K562 (cell line): Measurements from ENCODE around the gene HAND2. TPM values are rescaled to one million over a fixed set of nuclear protein-coding genes. Genes with fewer than 3 reads are reported as not detected.
A peak's percentile ranks its signal among the peaks of the same experiment; 100 is the strongest.

ENCODE experiments used
- ATAC-seq: fragments of 200-7000 bp; cut with Tn5 transposase; 3 replicates; pipeline ENCODE4 v1.9.1; 2020; ENCODE audit warnings: moderate library complexity
- BruUV-seq: library from RNA; stranded (reverse); fragments of 400-500 nt; replicated peaks from 2 replicates; lab custom pipeline; 2021; lab: Mats Ljungman, UMichigan
- CTCF ChIA-PET: fragments of 300-600 bp; formaldehyde crosslinking; extraction: SDS; loops from one replicate; lab custom pipeline; 2021; ENCODE audit warnings: low intra/inter-chr PET ratio; lab: Yijun Ruan, JAX
- POLR2A ChIA-PET: fragments of 300-600, 350-650 bp; sonication (Branson Sonifier 250); formaldehyde crosslinking; extraction: SDS; loops from one replicate; lab custom pipeline; 2021; ENCODE audit warnings: antibody characterized with exemption, inconsistent platforms; lab: Yijun Ruan, JAX
- DNase-seq, 4 experiments: peaks; one replicate each; pipeline versions ENCODE4 v3.0.0 to v3.0.0-alpha.2; 2011 to 2018; ENCODE audit warnings: low spot score in 3 of 4, mixed read lengths in 3 of 4; ENCODE audit errors: extremely low read depth in 1 of 4
- FAIRE-seq: peaks from 2 replicates; lab custom pipeline; 2011; peaks lifted over from hg19 to GRCh38; lab: Jason Lieb, UNC
- H2AFZ ChIP-seq: 2 replicates; pipeline ENCODE4 v1.6.0; 2011; ENCODE audit warnings: low read depth, low read length, control low read depth, inconsistent platforms
- H3K27ac ChIP-seq: fragments of 200-600 bp; 3 replicates; pipeline ENCODE4 v1.8.0; 2011; ENCODE audit warnings: low read depth, mild to moderate bottlenecking, control low read depth, inconsistent platforms, low read length, moderate library complexity, mixed read lengths; ENCODE audit errors: extremely low read depth
- H3K27me3 ChIP-seq, 2 experiments: fragments of 300-600 bp in 1 of 2; 2 replicates in 1 of 2; 3 replicates in 1 of 2; pipeline versions ENCODE4 v1.6.0 to v1.8.0; 2011; ENCODE audit warnings: inconsistent platforms in 2 of 2, low read length in 2 of 2, mild to moderate bottlenecking in 1 of 2, mixed read lengths in 1 of 2, moderate library complexity in 1 of 2; ENCODE audit not compliant: control insufficient read depth in 2 of 2, insufficient read depth in 2 of 2
- H3K36me3 ChIP-seq: fragments of 300-600 bp; 3 replicates; pipeline ENCODE4 v1.8.0; 2011; ENCODE audit warnings: mild to moderate bottlenecking, low read length, inconsistent platforms; ENCODE audit not compliant: control insufficient read depth, insufficient read depth
- H3K4me1 ChIP-seq, 2 experiments: fragments of 200-600 bp in 1 of 2; replicated peaks in 1 of 2; 2 replicates in 1 of 2; 3 replicates in 1 of 2; pipeline versions ENCODE4 v1.5.1 to v1.8.0; 2011; ENCODE audit warnings: inconsistent platforms in 2 of 2, low read length in 2 of 2, mild to moderate bottlenecking in 1 of 2, mixed read lengths in 1 of 2, moderate library complexity in 1 of 2; ENCODE audit not compliant: control insufficient read depth in 2 of 2, insufficient read depth in 2 of 2
- H3K4me2 ChIP-seq: 2 replicates; pipeline ENCODE4 v1.6.1; 2011; ENCODE audit warnings: low read length, control low read depth, inconsistent platforms, mixed read lengths; ENCODE audit not compliant: insufficient read depth
- H3K4me3 ChIP-seq: fragments of 200-600 bp; sonication (generic), shearing (Covaris generic); 2 replicates; pipeline ENCODE4 v1.5.1; 2016; ENCODE audit warnings: control low read depth, inconsistent platforms
- H3K79me2 ChIP-seq: fragments of 200-600 bp; 3 replicates; pipeline ENCODE4 v1.8.0; 2011; ENCODE audit warnings: low read length, inconsistent platforms; ENCODE audit not compliant: control insufficient read depth, insufficient read depth
- H3K9ac ChIP-seq, 2 experiments: 2 replicates each; pipeline versions ENCODE4 v1.6.0 to v1.6.1; 2011; ENCODE audit warnings: low read depth in 2 of 2, low read length in 2 of 2, control low read depth in 1 of 2, inconsistent platforms in 1 of 2, mild to moderate bottlenecking in 1 of 2, mixed read lengths in 1 of 2; ENCODE audit not compliant: insufficient read depth in 1 of 2
- H3K9me1 ChIP-seq: one replicate; pipeline ENCODE4 v1.6.0; 2011; ENCODE audit warnings: inconsistent platforms, mild to moderate bottlenecking, low read length, moderate library complexity; ENCODE audit not compliant: control insufficient read depth, insufficient read depth
- H3K9me3 ChIP-seq: replicated peaks from 2 replicates; pipeline ENCODE4 v1.5.1; 2011; ENCODE audit warnings: low read depth, low read length, inconsistent platforms; ENCODE audit not compliant: control insufficient read depth, insufficient read depth
- H4K20me1 ChIP-seq: replicated peaks from 2 replicates; pipeline ENCODE4 v1.6.1; 2011; ENCODE audit warnings: low read length, inconsistent platforms, mixed read lengths; ENCODE audit not compliant: control insufficient read depth, insufficient read depth
- C11orf30 ChIP-seq: fragments of 450-650 bp; IDR thresholded peaks from 2 replicates; pipeline ENCODE4 v1.6.1; 2016; ENCODE audit warnings: low read depth, mild to moderate bottlenecking
- KDM1A ChIP-seq, 2 experiments: fragments of 450-650 bp; IDR thresholded peaks; 2 replicates each; pipeline ENCODE4 v1.6.1; 2016; ENCODE audit warnings: mild to moderate bottlenecking in 2 of 2
- LCOR ChIP-seq: sonication (generic); formaldehyde crosslinking; IDR thresholded peaks from 2 replicates; pipeline ENCODE4 v1.8.0; 2022; ENCODE audit warnings: mild to moderate bottlenecking, missing genetic modification reagents
- LEF1 ChIP-seq: fragments of 450-650 bp; IDR thresholded peaks from 2 replicates; pipeline ENCODE4 v1.6.1; 2016; ENCODE audit warnings: mild to moderate bottlenecking
- MEF2A ChIP-seq: IDR thresholded peaks from 2 replicates; pipeline ENCODE4 v1.6.1; 2011; ENCODE audit warnings: low read depth, mild to moderate bottlenecking, low read length, moderate library complexity; ENCODE audit not compliant: control insufficient read depth
- NFATC3 ChIP-seq: fragments of 450-650 bp; IDR thresholded peaks from 2 replicates; pipeline ENCODE4 v1.6.1; 2017; ENCODE audit warnings: mild to moderate bottlenecking
- STAT5A ChIP-seq: IDR thresholded peaks from 2 replicates; pipeline ENCODE4 v1.6.1; 2012; ENCODE audit warnings: low read length, inconsistent platforms, borderline replicate concordance
- ZNF197 ChIP-seq: fragments of 200-800 bp; sonication (Bioruptor generic); IDR thresholded peaks from 2 replicates; pipeline ENCODE4 v1.6.1; 2016; ENCODE audit warnings: low read depth, missing genetic modification characterization, missing compliant biosample characterization
- ZNF324 ChIP-seq: fragments of 250-450 bp; sonication (Bioruptor Pico); IDR thresholded peaks from 2 replicates; pipeline ENCODE4 v1.4.0; 2020; ENCODE audit warnings: mild to moderate bottlenecking
- ZNF408 ChIP-seq: fragments of 250-450 bp; sonication (Bioruptor Pico); IDR thresholded peaks from 2 replicates; pipeline ENCODE4 v1.4.0; 2020; ENCODE audit warnings: low read depth, mild to moderate bottlenecking, moderate library complexity
- ZNF778 ChIP-seq: fragments of 450-650 bp; formaldehyde crosslinking; IDR thresholded peaks from 2 replicates; pipeline ENCODE4 v1.4.0; 2020; ENCODE audit warnings: mild to moderate bottlenecking, moderate library complexity
- WGBS: fragments of 100-300 bp; shearing (Covaris generic); methylation state at CpG from one replicate; pipeline ENCODE4 v1.1.6; 2016; ENCODE audit warnings: low coverage, mixed read lengths; ENCODE audit not compliant: insufficient coverage; ENCODE audit errors: missing lambda C conversion rate; 5-methylcytosine and 5-hydroxymethylcytosine counted together
- in situ Hi-C: fragments of 300-500 bp; cut with MboI; formaldehyde crosslinking; loops from 4 replicates; pipeline ENCODE4 v1.15.0; 2018; ENCODE audit warnings: inconsistent platforms, mixed read lengths
- intact Hi-C: fragments of 100-400 bp; cut with micrococcal nuclease; formaldehyde crosslinking; loops from 2 replicates; pipeline ENCODE4 v1.14.2; 2022
- polyA plus RNA-seq, 8 experiments: library from polyadenylated mRNA; depleted of rRNA in 4 of 8; stranded (reverse) in 5 of 8; unstranded in 3 of 8; fragments of >200 nt; fragmentation: Nextera tagmentation in 2 of 8; fragmentation: Illumina TruSeq in 1 of 8; extraction: Ambion mirVana in 2 of 8; extraction: Trizol in 1 of 8; gene quantifications; 2 replicates each; pipeline versions ENCODE4 v1.2.1 to v1.2.3, GENCODE V29; 2011 to 2014; ENCODE audit warnings: inconsistent platforms in 1 of 8, missing spikeins in 1 of 8
- total RNA-seq, 7 experiments: library from RNA; depleted of rRNA in 6 of 7; stranded (reverse); fragments of >200 nt in 6 of 7; fragmentation: Illumina TruSeq in 2 of 7; extraction: Trizol in 2 of 7; gene quantifications; 2 replicates each; pipeline versions ENCODE4 v1.2.1 to v1.2.3, GENCODE V29; 2011 to 2021; ENCODE audit warnings: low replicate concordance in 1 of 7
- TF ChIP-seq, protein P1 (sequence below): sonication (generic); formaldehyde crosslinking; IDR thresholded peaks from 2 replicates; pipeline ENCODE4 v1.8.0; 2023; ENCODE audit warnings: mild to moderate bottlenecking, missing genetic modification reagents
- TF ChIP-seq, protein P2 (sequence below): IDR thresholded peaks from 2 replicates; pipeline ENCODE4 v1.6.1; 2012; ENCODE audit warnings: low read depth, low read length, improper control_type of control experiment, borderline replicate concordance

HAND2 gene
- total and polyA plus RNA-seq, 9 of the 15 experiments (the other 6 are each of a cell fraction or from before 2014, with no cell fraction given), result 1.7 to 12.8 (median 4.9) TPM

DNA sequence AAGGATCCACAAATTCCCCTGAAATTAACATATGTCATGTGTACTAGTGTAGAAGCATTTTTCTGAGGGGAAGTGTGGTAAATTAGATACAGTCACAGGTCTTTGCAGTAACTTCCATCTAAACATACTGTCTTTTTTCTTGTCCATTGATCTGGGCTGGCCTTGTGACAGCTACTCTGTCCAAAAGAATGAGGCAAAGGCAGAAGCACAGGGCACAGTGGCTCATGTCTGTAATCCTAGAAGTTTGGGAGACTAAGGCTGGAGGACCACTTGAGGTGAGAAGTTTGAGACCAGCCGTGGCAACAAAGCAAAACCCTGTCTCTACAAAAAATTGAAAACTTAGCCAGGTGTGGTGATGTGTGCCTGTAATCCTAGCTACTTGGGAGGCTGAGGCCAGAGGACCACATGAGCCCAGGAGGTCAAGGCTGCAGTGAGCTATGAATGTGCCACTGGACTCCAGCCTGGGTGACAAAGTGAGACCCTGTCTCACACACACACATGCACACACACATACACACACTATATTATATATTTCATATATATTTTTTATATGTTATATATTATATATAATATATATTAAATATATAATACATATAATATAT is 47.6 kb downstream of the HAND2 start:
- H3K9me3 ChIP-seq, result no peaks in the 10 kb centered on the region
- no peaks in the 10 kb centered on the region for H3K79me2 ChIP-seq
- H2AFZ ChIP-seq, result no peak overlapping the region
- WGBS, result 29% methylated on average over 1 of the region's 1 CpG
- H3K9me1 ChIP-seq, result no peaks in the 10 kb centered on the region
- H4K20me1 ChIP-seq, result no peaks in the 10 kb centered on the region
- H3K4me3 ChIP-seq, result no peak overlapping the region
- intact Hi-C loops (no loop called here), in situ Hi-C loops (no loop called here)
- FAIRE-seq, result peak; percentile 19
- H3K4me1 ChIP-seq, result no peaks in the 10 kb centered on the region; a peak in 2 of 5 replicates
- H3K36me3 ChIP-seq, result no peaks in the 10 kb centered on the region
- H3K4me2 ChIP-seq, result no peak overlapping the region
- no peaks in the 10 kb centered on the region for H3K27me3 ChIP-seq
- ChIA-PET CTCF (no interaction called here), POLR2A (no interaction called here)
- H3K9ac ChIP-seq, result no peak overlapping the region
- DNase-seq, result no peak
- no TSS peak for BruUV-seq
- TF ChIP-seq, protein P1, sequence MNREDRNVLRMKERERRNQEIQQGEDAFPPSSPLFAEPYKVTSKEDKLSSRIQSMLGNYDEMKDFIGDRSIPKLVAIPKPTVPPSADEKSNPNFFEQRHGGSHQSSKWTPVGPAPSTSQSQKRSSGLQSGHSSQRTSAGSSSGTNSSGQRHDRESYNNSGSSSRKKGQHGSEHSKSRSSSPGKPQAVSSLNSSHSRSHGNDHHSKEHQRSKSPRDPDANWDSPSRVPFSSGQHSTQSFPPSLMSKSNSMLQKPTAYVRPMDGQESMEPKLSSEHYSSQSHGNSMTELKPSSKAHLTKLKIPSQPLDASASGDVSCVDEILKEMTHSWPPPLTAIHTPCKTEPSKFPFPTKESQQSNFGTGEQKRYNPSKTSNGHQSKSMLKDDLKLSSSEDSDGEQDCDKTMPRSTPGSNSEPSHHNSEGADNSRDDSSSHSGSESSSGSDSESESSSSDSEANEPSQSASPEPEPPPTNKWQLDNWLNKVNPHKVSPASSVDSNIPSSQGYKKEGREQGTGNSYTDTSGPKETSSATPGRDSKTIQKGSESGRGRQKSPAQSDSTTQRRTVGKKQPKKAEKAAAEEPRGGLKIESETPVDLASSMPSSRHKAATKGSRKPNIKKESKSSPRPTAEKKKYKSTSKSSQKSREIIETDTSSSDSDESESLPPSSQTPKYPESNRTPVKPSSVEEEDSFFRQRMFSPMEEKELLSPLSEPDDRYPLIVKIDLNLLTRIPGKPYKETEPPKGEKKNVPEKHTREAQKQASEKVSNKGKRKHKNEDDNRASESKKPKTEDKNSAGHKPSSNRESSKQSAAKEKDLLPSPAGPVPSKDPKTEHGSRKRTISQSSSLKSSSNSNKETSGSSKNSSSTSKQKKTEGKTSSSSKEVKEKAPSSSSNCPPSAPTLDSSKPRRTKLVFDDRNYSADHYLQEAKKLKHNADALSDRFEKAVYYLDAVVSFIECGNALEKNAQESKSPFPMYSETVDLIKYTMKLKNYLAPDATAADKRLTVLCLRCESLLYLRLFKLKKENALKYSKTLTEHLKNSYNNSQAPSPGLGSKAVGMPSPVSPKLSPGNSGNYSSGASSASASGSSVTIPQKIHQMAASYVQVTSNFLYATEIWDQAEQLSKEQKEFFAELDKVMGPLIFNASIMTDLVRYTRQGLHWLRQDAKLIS (CRISPR knock-in tag), result no peak
- TF ChIP-seq LCOR (CRISPR knock-in tag), result no peak
- TF ChIP-seq, protein P2, sequence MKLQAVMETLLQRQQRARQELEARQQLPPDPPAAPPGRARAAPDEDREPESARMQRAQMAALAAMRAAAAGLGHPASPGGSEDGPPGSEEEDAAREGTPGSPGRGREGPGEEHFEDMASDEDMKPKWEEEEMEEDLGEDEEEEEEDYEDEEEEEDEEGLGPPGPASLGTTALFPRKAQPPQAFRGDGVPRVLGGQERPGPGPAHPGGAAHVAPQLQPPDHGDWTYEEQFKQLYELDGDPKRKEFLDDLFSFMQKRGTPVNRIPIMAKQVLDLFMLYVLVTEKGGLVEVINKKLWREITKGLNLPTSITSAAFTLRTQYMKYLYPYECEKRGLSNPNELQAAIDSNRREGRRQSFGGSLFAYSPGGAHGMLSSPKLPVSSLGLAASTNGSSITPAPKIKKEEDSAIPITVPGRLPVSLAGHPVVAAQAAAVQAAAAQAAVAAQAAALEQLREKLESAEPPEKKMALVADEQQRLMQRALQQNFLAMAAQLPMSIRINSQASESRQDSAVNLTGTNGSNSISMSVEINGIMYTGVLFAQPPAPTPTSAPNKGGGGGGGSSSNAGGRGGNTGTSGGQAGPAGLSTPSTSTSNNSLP, result no peak
- TF ChIP-seq STAT5A, result no peak
- no peak for TF ChIP-seq MEF2A
- no peak for TF ChIP-seq ZNF324 (CRISPR knock-in tag)
- TF ChIP-seq ZNF778, result no peak
- no peak for TF ChIP-seq LEF1
- no peak for TF ChIP-seq C11orf30
- TF ChIP-seq ZNF197 (CRISPR knock-in tag), result no peak
- TF ChIP-seq KDM1A (IDR thresholded peaks at IDR 0.05), result no peak
- TF ChIP-seq ZNF408 (CRISPR knock-in tag), result no peak
- TF ChIP-seq NFATC3, result no peak
- TF ChIP-seq, all 486 proteins: peak for 0
- ATAC-seq, result no peak
- no peak overlapping the region for H3K27ac ChIP-seq
